Fibroblast of skin of abdomen (primary cell): Measurements from ENCODE around the gene CDHR2.

ENCODE experiments used
- DNase-seq: peaks from one replicate; pipeline ENCODE4 v3.0.0-alpha.2; 2013

Gene CDHR2

GRCh38 chr5:176597417-176598389, 48.6 kb downstream of the CDHR2 start:
- no peak for DNase-seq

GRCh38 chr5:176599749-176600430, 50.7 kb downstream of the CDHR2 start:
- DNase-seq = peak; percentile 38

GRCh38 chr5:176601901-176602482, 52.9 kb downstream of the CDHR2 start:
- no peak for DNase-seq

- no peak for DNase-seq
These were observed 53.9 kb downstream of the CDHR2 start for GRCh38 chr5:176603091-176603490.

GRCh38 chr5:176606032-176606431, 56.9 kb downstream of the CDHR2 start:
- no peak for DNase-seq

GRCh38 chr5:176606875-176607274, 57.7 kb downstream of the CDHR2 start:
- no peak for DNase-seq

- no peak for DNase-seq
These were observed 59.1 kb downstream of the CDHR2 start for GRCh38 chr5:176608142-176608705.

GRCh38 chr5:176608937-176609723, 60.0 kb downstream of the CDHR2 start:
- DNase-seq = no peak

GRCh38 chr5:176609724-176610434, 60.7 kb downstream of the CDHR2 start, which contains the start of gene GPRIN1:
TSS of gene GPRIN1 (minus strand) at chr5:176610156. CDS start at chr5:176599834, 10,322 bp downstream.
- peak; percentile 55 for DNase-seq

- DNase-seq = no peak
These were observed 61.3 kb downstream of the CDHR2 start for GRCh38 chr5:176610435-176610773.

- DNase-seq = peak; percentile 80
These were observed 62.3 kb downstream of the CDHR2 start for GRCh38 chr5:176611435-176611834.

GRCh38 chr5:176612008-176612407, 62.9 kb downstream of the CDHR2 start:
- no peak for DNase-seq

GRCh38 chr5:176612855-176613254, 63.7 kb downstream of the CDHR2 start:
- no peak for DNase-seq

- peak; percentile 77 for DNase-seq
These were observed 65.8 kb downstream of the CDHR2 start for GRCh38 chr5:176614805-176615478.

GRCh38 chr5:176616511-176616910, 67.4 kb downstream of the CDHR2 start:
- DNase-seq = no peak

GRCh38 chr5:176618783-176619182, 69.6 kb downstream of the CDHR2 start:
- DNase-seq = no peak

- DNase-seq = peak; percentile 89
These were observed 70.0 kb downstream of the CDHR2 start for GRCh38 chr5:176619203-176619568.

- no peak for DNase-seq
These were observed 70.6 kb downstream of the CDHR2 start for GRCh38 chr5:176619569-176620332.

GRCh38 chr5:176620333-176620981, 71.3 kb downstream of the CDHR2 start:
- DNase-seq = no peak

GRCh38 chr5:176621661-176622079, 72.5 kb downstream of the CDHR2 start:
- no peak for DNase-seq
